GM21717 (cell line): ENCODE measurements around the gene CDC25B.

ENCODE experiments used
- ATAC-seq: cut with Tn5 transposase; IDR thresholded peaks from one replicate; pipeline ENCODE4 v1.9.1; 2021; ENCODE audit warnings: mild to moderate bottlenecking, moderate library complexity; ENCODE audit not compliant: unreplicated experiment

CDC25B gene

GRCh38 chr20:3802524-3803239 is 6.6 kb downstream of the CDC25B start:
- ATAC-seq: no peak

DNA sequence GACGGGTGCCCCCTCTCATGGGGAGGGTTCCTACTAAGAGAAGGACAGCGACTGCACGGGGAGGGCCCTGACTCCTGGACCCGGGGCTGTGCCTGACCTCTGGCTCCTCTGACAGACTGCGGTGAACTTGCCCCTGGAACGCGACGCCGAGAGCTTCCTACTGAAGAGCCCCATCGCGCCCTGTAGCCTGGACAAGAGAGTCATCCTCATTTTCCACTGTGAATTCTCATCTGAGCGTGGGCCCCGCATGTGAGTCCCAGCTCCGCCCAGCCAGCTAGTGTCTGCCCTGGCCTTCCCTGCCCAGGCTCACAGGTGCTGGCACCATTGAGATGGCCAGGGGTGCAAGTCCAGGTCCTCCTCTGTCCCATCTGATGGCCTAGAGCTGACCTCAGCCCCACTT is 7.2 kb downstream of the CDC25B start:
- no peak for ATAC-seq

- no peak for ATAC-seq
Measured at GRCh38 chr20:3803854-3804253, 7.7 kb downstream of the CDC25B start.

- no peak for ATAC-seq
Measured at GRCh38 chr20:3804254-3804751, 8.2 kb downstream of the CDC25B start.

GRCh38 chr20:3804781-3805180 is 8.7 kb downstream of the CDC25B start:
- ATAC-seq: no peak

DNA sequence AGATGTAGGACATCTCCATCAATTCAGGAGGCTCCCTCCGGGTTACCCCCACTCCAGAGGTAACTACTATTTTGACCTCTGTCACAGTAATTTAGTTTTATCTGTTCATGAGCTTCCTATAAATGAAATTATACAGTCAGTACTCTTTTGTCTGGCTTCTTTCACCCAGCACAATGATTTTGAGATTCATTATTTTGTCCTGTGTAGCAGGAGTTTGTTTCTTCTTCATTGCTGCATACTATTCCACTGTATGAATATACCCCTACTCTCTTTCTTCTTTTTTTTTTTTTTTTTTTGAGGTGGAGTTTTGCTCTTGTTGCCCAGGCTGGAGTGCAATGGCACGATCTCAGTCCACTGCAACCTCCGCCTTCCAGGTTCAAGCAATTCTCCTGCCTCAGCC is 12.4 kb downstream of the CDC25B start:
- no peak for ATAC-seq

GRCh38 chr20:3811467-3812258 is 15.6 kb downstream of the CDC25B start:
- no peak for ATAC-seq

- no peak for ATAC-seq
Measured at GRCh38 chr20:3812259-3812681, 16.2 kb downstream of the CDC25B start.

GRCh38 chr20:3812975-3813847 is 17.1 kb downstream of the CDC25B start:
- no peak for ATAC-seq

- ATAC-seq: no peak
Measured at GRCh38 chr20:3813848-3814581, 17.9 kb downstream of the CDC25B start.

DNA sequence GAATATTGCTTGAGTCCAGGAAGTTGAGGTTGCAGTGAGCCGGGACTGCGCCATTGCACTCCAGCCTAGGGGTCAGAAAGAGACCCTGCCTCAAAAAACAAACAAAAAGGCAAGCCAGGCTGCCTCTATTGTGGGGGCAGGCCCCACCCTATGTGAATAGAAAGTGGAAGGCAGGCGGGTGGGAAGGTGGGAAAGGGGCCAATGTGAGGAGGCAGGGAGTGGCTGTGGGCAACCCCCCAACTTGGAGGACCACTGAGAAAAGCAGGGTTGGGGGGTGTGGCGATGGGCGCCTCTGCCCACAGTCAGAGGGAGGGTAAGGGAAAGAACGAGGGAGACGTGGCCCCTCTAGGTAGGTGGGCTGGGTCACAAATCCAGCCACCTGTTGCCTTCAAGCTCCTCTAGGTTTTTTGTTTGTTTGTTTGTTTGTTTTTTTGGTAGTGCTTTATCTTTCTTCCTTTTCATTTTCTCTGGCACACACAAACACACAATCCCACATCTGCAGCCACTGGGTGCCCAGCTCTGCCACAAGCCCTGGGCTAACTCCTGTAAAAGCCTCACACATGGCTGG is 18.9 kb downstream of the CDC25B start:
- no peak for ATAC-seq

DNA sequence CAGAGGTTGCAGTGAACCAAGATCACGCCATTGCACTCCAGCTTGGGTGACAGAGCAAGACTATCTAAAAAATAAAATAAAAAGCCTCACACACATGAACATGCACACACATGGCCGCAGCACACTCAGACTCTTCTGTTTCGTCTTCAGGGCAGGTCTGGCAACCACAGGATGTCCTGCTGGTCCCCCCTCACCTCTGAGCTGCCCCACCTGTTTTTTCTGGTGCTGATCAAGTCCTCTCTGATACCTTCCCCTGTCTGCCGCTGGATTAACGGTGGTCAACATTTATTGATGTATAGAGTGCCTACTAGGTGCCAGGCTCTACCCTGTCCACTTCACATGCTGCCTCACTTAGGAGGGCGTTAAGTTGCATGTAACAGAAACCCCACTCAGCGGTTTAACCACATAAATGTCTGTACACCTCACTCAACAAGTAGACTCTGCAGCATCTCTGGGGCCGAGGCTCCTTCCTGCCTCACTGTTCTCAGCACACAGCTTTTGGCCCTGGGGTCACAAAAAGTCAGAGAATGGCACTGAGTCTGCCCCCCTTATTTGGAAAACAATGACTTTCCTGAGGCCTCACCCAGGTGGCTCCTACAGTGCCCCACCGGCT is 19.7 kb downstream of the CDC25B start:
- no peak for ATAC-seq

- ATAC-seq: no peak
Measured at GRCh38 chr20:3818155-3819151, 22.3 kb downstream of the CDC25B start.

DNA sequence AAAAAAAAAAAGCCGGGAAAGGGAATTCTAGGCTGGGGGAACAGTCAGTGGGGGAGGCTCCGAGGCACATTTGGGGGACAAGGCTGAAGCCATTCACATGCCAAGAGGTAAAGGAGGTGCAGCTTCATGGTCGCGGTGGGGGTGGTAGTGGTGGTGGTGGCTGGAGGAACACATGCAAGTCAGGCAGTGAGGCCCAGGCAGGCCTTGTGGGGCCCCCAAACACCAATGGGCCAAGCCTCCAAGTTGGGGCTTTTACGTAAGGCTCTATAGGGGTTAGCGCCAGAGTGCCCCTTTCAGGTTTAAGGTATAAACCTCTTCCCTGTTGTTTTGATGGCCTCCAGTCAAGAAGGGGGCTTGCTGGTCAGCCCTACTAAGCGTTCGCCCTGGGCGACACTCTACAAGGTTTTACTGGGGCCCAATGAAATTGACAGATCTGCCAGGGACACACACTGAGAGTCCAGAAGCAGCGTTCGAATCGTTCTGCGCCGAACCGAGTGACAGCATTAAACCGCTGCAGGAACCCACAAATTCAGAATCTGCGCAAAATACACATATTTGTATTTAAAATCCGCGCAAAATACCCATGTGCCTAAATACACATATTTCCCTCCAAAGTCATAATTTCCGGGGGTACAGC is 23.4 kb downstream of the CDC25B start:
- no peak for ATAC-seq

DNA sequence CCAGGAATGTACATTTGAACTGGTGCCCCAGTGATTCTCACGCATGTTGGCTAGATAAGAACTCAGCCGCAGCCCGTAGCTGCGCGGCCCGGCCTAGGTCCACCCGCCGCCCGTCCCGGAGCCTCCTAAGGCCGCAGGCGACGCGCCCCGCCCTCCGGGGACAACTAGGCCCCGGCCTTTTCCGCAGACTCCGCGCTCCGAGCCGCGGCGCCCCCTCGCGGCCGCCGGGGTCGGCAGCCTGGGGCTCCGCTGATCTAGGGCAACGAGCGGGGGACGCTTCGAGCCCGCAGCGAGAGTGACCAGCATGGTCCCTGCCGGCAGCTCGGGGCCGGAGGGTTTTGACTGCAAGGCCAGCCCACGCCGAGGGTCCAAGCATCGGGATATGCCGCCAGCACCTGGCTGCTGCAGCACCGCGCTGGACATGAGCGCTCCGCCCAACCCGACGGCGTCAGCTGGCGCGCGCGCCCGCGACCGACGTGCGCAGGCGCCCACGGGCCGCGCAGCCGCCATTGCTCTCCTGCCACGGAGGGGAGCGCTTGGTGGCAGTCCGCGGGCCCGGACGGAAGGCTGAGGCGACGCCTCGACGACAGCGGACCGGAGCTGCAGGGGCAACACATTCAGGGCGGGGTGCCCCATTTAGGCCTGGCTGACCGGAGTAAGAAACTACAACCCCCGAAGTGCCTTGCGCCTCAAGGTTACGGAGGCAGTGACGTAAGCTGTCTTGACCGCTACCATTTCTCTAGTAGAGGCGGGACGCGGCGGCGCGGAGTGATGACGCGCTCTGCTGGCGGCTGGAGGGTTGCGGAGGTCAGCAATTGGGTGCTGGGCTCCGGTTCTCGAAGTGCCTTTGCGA is 24.2 kb downstream of the CDC25B start, which contains the start of gene AP5S1:
Gene AP5S1 (plus strand): TSS at position 500 of the 853 bp plus-strand sequence. CDS start 1,571 bp downstream, outside the sequence.
- ATAC-seq: peak; percentile 67

DNA sequence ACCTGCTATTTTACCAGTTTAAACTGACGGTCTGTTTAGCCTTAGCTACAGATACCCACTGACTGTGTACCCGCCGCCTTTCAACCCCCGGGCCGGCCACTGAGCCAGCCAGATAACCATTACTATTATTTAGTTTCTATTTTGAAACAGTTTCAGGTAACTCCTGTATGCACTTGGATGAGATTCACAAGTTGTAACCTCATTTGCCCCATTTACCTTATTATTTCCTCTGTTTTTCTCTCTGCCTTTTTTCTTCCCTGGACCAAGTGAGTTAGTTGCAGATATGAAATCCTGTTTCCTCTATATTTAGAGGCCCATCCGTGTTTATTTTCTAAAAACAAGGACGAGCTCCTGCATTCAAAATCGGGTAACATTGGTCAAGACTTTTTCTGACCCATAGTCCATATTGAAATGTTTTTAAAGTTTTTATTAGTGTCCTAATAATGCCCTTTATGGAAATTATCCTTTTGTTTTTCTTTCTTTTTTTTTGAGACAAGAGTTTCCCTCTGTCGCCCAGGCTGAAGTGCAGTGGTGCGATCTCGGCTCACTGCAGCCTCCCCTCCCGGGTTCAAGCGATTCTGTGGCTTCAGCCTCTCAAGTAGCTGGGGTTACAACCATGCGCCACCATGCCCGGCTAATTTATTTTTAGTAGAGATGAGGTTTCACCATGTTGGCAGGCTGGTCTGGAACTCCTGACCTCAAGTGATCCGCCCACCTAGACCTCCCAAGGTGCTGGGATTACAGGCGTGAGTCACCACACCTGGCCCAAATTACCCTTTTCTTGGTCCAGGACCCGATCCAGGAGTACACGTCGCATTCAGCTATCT is 25.0 kb downstream of the CDC25B start:
- ATAC-seq: no peak
